ENCODE measurements around the gene ZNF407.
"Not testable (repeated sequence)": the region's sequence is repeated elsewhere in the genome, so short reads cannot be mapped to it uniquely, and the experiment has no call there.

ZNF407 gene

GRCh38 chr18:75081486-75081885, 483.8 kb downstream of the ZNF407 start:
- no peak for DNase-seq (ENCODE audit: extremely low read depth in 1 of 2, low read depth in 1 of 2)

DNA sequence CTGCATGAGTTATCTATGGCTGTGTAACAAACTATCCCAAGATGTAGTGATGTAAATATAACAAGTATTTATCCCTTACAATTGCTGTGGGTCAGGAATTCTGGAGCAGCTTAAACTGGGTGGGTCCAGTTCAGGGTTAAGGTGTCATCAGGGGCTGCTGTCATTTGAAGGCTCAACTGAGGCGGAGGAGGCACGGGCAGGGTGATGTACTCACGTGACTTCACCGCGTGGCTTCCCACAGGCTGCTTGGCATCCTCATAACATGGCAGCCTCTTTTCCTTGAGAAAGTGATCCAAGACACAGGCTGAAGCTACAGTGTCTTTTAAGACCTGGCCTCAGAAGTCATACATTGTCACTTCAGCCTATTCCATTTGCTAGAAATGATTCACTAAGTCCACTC, 485.5 kb downstream of the ZNF407 start:
- no peak for DNase-seq (ENCODE audit: extremely low read depth in 1 of 2, low read depth in 1 of 2)

DNA sequence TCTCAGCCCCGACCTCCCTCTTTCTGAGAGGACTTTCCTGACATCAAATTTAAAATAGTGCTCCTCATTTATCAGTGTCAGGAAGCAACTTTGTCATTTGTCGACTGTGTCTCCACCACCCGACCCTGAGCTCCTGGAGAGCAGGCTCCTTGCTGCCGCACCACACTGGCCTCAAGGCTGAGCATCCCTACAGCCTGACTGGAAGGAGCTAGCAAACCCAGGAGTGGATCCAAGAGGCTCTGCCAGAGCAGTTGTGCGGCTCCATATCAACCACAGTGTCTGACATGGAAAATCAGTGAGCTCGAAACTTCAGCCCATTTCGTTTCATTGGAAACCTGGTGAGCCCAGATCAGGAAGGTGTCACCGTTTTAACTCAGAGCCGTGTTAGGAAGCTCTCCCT, 486.1 kb downstream of the ZNF407 start:
- no peak for DNase-seq (ENCODE audit: extremely low read depth in 1 of 2, low read depth in 1 of 2)

DNA sequence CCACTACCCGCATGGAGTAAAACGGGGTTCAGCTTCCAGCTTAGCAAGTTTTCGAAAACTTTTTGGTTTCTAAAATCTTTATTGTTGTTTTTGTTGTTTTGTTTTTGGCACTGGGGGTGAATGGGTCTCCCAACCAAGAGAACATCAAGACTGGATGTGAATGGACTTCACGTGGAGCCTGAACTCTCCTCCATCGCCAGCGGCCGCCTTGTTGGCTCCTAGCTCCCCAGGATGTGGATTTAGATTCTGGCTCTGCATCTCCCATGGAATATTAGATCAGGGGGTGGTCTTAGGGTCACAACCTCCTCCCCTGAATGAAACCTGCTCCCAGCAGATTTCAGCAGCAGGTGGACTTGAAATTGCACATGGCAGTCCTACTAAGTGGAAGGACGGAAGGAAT, 488.0 kb downstream of the ZNF407 start:
- DNase-seq (ENCODE audit: extremely low read depth in 1 of 2, low read depth in 1 of 2): not testable (repeated sequence)

- DNase-seq (ENCODE audit: extremely low read depth in 1 of 2, low read depth in 1 of 2): no peak
Observed at GRCh38 chr18:75086494-75087034, 488.9 kb downstream of the ZNF407 start.

DNA sequence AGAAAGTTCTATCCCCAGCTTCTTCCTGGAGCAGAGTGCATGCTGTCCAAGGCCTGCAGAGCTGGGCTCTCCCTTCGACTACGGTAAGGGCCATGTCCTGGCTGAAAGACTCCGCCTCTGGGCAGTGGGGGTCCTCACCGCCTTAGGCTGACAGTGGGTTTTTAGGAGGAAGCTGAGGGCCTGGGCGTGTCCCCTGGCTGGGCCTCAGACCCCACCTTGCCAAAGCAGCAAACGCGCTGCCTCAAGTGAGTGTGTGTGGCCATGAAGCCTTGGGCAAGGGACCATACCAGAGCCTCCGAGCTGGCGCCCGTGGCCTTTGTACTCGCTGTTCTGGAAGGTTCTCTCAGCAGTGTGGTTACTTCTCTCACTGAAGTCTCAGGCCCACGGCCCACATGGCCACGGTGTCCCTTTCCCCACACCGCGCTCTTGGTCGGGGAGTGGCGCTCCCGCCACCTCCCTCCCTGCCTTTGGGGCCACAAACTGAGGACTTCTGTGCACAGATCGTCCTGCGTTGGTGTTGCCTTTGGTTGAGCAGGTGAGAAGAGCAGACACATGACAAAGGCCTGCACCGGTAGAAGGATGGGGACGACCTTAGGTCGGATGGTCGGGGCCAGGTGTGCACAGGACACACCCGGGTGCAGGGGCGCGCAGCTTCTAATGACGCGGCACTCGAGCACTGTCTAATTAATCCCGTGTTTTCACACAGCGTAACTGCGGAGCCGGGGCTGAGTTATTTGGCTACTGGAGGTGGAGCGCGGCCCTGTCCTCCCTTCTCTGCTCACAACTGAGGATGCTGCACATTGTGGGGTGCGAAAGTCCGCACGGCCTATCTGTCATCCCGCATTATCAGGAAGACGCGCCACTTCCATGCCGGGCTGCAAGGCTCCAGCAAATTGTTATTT, 489.7 kb downstream of the ZNF407 start:
- DNase-seq (ENCODE audit: extremely low read depth in 1 of 2, low read depth in 1 of 2): no peak

- no peak for DNase-seq (ENCODE audit: extremely low read depth in 1 of 2, low read depth in 1 of 2)
Observed at GRCh38 chr18:75088021-75088506, 490.4 kb downstream of the ZNF407 start.

GRCh38 chr18:75088622-75089211, 491.0 kb downstream of the ZNF407 start:
- DNase-seq (ENCODE audit: extremely low read depth in 1 of 2, low read depth in 1 of 2): no peak

DNA sequence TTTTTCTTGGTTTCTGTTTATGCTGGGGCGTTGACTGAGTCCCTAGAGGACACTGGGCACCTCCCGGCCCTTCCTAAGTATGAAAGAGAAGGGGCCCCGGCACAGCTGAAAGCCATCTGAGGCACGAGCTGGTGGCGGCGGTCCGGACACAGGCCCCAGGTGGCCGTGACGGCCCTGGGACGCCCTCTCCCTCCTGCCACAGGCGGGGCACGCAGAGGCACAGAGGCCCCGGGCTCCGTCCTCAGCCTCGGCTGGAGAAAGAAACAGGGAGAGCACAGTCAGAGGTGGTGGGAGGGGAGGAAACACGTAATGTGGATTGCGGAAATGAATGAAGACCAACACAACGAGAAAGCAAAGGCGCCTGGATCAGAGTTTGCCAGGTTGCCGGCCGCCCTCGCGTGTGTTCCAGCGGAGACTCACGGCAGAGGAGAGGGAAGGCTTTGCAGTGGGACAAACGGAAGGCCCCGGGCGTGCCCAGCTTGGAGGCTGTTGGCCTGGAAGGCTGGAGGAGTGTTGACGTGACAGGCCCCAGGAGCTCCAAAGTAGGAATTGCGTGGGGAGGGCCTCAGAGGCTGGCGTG, 492.2 kb downstream of the ZNF407 start:
- no peak for DNase-seq (ENCODE audit: extremely low read depth in 1 of 2, low read depth in 1 of 2)

DNA sequence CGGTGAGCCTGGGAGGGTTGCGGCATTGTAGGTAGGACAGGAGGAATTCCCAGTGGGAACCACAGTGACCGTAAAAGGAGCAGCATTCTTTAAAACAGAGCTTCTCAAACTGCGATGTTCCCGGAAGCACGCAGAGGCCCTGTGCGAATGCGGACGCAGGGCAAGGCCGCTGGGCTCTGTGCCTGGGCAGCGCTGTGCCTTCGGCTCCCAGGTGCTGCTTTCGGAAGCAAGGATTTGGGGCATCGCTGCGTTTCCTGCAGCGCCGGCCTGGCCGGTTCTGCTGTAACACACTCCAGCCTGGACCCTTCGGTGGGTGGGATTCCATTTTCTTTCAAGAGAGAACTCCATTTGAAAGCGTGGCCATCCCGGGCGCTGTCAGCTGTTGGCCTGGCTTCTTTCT, 492.7 kb downstream of the ZNF407 start:
- no peak for DNase-seq (ENCODE audit: extremely low read depth in 1 of 2, low read depth in 1 of 2)

DNA sequence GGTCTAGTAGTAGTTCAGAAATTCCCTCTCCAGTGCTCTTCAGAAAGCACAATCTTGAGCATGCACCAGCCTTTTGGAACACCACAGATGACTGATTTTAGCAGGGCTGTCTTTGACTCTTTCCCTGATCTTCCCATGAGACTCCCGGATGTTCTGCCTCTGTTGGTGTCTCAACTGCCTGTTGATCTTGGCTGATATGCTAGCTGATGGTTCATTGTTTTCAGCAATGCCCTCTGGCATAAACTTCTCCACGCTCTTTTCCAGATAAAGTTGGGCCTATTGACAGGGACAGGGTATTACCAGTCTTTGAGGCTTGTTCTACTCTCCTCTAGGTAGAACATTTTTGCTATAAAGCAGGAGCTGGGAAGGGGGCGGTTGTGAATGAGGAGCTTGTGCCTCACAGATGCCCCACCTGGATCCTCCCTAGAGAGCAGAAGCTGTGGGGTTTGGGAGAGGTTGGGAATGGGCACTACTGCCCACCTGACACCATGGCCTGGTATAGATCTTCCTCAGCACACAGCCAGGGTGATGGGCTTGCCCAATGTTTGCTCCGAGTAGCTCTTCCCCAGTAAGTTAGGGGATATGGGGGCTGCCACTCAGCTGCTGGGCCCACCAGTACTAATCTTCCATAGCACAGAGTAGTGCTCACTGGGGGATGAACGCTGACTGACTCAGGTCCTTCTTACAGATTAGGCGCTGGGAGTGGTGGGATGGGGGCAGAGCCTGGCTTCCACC, 500.0 kb downstream of the ZNF407 start:
- DNase-seq (ENCODE audit: extremely low read depth in 1 of 2, low read depth in 1 of 2): no peak

DNA sequence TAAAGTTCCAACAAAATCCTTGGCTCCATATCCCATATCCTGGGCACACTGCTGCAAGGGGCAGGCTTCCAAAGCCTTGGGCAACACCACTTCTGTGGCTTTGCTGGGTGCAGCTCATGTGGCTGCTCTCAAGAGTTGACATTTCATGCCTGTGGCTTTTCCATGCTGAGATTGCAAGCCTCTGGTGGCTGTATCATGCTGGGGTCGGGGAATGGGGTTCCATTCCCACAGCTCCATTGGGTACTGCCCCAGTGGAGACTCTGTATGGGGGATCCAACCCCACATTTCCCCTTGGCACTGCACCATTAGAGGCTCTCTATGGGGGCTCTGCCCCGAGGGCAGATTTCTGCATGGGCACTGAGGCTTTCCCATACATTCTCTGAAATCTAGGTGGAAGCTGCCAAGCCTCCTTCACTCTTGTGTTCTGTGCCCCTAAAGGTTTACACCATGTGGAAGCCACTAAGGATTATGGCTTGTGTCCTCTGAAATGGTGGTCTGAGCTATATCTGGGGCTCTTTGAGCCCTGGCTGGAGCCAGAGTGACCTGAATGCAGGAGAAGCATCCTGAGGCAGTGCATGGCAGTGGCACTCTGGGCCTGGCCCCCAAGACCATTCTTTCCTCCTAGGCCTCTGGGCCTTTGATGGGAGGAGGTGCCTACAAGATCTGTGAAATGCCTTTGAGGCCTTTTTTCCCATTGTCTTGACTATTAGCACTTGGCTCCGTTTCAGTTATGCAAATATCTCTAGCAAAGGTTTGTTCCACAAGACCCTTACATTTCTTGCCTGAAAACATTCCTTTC, 503.4 kb downstream of the ZNF407 start:
- DNase-seq (ENCODE audit: extremely low read depth in 1 of 2, low read depth in 1 of 2): no peak

DNA sequence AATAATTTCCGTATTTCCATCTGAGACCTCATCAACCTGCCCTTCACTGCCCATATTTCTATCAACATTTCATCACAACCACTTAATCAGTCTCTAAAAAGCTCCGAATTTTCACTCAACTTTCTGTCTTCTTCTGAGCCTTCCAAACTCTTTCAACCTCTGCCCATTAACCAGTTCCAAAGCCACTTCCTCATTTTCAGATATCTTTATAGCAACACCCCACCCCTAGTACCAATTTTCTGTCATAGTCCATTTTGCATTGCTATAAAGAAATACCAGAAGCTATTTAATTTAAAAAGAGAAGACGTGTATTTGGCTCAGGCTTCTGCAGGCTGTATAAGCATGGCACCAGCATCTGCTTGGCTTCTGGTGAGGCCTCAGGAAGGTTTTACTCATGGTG, 504.2 kb downstream of the ZNF407 start:
- DNase-seq (ENCODE audit: extremely low read depth in 1 of 2, low read depth in 1 of 2): no peak

GRCh38 chr18:75104029-75104428, 506.4 kb downstream of the ZNF407 start:
- not testable (repeated sequence) for DNase-seq (ENCODE audit: extremely low read depth in 1 of 2, low read depth in 1 of 2)

GRCh38 chr18:75104483-75104882, 506.8 kb downstream of the ZNF407 start:
- no peak for DNase-seq (ENCODE audit: extremely low read depth in 1 of 2, low read depth in 1 of 2)

DNA sequence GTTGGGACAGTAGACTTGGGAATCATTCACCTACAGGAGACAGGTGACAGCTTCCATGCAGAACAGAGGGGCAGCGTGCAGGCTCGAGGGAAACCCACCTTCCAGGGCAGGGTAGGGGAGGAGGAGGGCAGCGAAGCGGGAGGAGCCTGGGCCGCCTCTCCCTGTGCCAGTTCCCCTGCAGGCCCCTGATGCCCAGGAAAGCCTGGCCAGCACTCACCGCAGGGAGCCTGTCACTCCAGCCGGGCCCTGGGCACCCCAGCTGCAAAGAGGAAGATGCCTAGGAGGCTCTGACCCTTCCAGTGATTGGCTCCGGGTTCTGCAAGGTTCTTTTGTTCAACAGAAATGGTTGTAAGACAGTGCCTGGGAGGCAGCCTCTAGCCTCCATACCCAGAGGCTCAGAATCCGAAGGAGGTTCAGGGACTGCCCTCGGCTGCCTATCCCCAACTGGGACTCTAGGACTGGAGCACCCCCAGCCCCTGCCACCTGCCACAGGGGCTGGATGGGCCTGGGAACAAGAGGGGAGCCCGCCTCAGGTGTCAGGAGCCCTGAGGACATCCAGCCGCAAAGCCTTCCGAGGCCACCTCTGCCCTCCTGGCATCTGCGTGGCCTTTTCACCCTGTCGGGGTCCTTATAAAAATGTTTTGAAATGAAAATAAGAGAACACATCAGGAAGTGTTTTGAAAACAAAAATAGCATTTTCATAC, 508.0 kb downstream of the ZNF407 start:
- DNase-seq (ENCODE audit: extremely low read depth in 1 of 2, low read depth in 1 of 2): no peak

DNA sequence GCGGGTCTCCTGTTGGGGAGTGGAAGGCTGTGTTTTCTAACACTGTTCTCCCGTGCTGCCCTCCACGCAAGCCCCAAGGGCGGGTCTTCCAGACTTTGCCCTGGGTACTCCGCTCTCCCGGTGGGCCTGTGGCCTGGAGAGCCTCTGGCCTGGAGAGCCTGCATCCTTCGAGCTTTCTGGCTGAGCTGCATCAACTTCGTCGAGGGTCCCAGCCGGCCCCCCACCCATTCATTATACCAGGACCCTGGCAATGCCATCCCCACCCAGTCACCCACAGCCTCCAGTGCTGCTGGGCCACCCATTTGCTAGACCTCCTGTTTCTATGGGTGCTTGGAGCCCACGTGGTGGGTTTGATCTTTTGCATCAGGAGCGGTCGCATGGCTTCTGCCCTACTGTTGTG, 509.1 kb downstream of the ZNF407 start:
- DNase-seq (ENCODE audit: extremely low read depth in 1 of 2, low read depth in 1 of 2): no peak

GRCh38 chr18:75107196-75107930, 509.7 kb downstream of the ZNF407 start:
- no peak for DNase-seq (ENCODE audit: extremely low read depth in 1 of 2, low read depth in 1 of 2)

DNA sequence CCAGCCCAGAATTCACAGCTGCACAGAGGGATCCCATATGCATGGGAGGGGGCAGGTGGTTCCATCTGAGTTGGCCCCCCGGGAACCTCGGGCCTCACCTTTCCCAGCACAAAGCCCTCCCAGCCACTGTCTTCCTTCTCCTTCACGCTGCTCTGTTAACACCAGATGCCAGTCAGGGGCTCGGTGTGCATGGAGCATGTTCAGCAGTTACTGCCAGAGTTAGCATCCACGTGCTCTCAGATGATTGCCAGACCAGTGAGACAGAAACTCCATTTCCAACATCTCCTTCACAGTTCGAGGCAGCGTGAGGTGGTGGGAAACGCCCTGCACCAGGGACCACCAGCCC, 510.2 kb downstream of the ZNF407 start:
- no peak for DNase-seq (ENCODE audit: extremely low read depth in 1 of 2, low read depth in 1 of 2)
